GM18861 (cell line): ENCODE data around the gene PTGDR.

ENCODE experiments used
- ATAC-seq: cut with Tn5 transposase; IDR thresholded peaks from one replicate; pipeline ENCODE4 v1.9.1; 2021; ENCODE audit not compliant: unreplicated experiment

PTGDR gene

DNA sequence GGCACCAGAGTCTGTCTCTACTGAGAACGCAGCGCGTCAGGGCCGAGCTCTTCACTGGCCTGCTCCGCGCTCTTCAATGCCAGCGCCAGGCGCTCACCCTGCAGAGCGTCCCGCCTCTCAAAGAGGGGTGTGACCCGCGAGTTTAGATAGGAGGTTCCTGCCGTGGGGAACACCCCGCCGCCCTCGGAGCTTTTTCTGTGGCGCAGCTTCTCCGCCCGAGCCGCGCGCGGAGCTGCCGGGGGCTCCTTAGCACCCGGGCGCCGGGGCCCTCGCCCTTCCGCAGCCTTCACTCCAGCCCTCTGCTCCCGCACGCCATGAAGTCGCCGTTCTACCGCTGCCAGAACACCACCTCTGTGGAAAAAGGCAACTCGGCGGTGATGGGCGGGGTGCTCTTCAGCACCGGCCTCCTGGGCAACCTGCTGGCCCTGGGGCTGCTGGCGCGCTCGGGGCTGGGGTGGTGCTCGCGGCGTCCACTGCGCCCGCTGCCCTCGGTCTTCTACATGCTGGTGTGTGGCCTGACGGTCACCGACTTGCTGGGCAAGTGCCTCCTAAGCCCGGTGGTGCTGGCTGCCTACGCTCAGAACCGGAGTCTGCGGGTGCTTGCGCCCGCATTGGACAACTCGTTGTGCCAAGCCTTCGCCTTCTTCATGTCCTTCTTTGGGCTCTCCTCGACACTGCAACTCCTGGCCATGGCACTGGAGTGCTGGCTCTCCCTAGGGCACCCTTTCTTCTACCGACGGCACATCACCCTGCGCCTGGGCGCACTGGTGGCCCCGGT lies at the start of gene PTGDR:
PTGDR (plus strand) TSS at position 198 of the 778 bp plus-strand sequence; CDS start at position 315, 117 bp downstream.
- no peak for ATAC-seq

DNA sequence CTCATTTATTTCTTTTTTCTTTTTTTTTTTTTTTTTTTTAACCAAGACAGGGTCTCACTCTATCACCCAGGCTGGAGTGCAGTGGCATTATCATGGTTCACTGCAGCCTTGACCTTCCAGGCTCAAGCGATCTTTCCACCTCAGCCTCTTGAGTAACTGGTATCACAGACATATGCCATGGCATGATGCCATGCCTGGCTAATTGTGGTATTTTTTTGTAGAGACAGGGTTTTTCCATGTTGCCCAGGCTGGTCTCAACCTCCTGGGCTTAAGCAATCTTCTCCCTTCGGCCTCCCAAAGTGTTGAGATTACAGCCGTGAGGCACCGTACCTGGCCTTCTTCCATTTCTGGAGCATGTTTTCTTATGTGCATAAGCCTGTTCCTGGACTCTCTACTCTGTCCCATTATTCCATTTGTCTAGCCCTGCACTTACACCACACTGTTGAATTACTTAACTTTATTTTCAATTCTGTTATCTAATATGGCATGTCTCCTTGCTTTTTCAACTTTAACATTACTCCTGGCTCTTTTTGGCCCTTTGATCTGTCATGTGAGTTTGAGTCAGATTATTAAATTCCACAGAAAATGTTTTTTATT lies 47.9 kb upstream of the PTGDR start:
- ATAC-seq = no peak

DNA sequence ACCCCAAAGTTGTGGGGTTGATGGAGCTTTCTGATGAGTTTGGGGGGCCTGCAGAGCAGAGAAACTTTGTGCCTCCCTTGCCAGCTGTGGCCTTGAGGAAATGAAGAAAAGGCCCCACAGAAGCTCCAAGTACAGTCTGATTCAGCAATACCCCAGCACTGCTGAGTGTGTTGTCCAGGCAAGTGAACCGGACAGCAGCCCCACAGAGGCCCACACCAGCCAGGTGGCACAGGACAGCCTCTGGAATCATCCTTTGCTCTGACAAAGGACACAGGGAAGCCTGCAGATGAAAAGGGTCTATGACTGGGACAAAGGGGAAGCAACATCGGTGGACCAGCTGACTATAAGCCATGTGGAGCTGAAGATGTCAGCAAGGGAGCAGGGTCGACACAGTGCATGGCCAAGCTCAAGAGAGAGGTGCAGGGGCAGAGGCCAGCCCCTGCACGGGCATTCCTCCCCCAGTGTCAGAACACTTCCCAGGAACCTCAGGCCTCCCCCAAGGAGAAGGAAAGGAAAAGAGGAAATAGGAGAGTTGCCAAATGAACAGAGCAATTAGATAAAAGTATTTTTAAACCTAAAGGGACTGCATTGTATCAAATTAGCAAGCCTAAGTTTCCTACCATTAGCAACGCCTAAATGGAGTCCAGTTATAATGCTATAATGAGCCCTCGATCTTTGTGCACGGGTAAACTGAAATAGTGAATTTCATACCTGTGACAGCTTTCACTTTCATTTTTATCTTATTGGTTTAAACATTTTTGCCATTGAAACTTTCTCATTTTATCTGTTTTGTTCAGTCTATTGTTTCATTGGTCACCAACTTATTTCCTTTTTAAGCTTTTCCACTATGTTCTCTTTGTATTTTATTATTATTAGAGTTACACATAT lies 46.3 kb upstream of the PTGDR start:
- no peak for ATAC-seq

GRCh38 chr14:52222901-52223300 lies 44.6 kb upstream of the PTGDR start:
- no peak for ATAC-seq

- ATAC-seq = no peak
Observed at GRCh38 chr14:52227619-52228222, 39.8 kb upstream of the PTGDR start.

DNA sequence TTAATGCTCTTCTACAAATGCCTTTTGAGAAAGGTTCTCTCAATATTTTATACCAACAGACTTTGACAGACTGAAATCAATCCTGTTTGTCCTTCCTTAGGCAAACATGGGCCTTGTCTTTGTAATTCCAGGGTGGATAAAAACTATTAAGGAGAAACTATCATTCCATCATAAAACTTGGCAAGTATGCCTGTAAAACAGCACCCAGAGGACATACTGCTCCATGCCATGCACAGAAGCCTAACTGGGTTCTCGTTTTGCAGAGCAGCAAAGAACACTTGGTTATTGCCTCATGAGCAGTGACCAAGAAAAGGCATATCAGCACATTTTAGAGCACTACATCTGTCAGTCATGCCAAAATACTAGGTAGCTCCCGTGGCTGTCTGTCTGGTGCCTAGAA lies 33.8 kb upstream of the PTGDR start:
- no peak for ATAC-seq

DNA sequence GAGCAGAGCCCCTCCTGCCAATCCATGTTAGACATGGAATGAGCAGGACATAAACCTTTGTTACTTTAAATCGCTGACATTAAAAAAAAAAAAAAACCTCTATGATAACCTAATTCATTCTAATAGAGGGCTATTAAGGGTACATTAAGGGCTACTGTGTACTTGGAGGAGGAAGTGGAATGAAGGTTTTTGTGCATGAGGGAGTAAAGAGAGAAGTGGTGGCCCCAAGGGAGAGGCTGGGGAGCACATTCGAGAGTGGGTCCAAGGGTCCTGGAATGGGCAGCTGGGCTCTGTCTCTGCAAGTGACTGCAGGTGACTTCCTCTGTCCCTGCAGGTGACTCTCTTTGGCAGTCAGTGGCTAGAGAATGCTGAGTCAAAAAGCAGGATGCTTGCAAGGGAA lies 32.1 kb upstream of the PTGDR start:
- ATAC-seq = no peak

- ATAC-seq = no peak
Observed at GRCh38 chr14:52235866-52236510, 31.5 kb upstream of the PTGDR start.

DNA sequence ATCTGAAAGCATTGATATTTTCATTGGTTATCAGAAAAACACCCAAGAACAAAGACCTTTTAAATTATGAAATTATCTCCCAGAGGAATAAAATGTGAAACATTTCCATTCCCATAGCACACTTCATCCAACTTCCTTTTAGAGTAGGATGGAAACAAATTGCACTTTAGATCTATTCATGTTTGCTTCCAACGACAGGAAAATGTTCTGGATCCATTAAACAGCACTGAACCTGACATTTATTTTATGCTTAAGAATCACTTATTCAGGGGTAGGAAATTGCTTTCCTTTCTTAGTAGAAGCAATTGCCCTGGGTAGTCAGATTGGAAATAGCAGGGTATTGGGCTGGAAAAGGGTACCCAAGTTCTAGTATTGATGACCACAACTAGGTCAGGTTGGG lies 28.8 kb upstream of the PTGDR start:
- ATAC-seq = no peak

DNA sequence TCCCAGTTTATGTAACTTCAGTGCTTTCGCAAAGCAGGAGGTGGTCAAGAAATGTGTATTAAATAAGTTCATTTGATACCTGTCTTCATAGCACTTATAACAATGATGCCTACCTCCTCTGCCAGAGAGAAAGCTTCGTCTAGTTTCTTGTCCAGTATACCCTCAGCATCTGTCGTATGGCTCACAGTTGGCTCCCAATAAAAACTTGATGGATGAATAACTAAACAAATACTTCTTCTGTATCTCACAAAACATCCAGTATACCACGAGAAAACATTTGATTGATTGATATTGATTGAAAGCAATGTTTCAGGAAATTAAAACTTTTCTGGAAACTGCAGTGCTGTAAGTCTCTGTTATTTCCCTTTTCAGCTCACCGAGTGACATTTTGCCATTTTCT lies 26.9 kb upstream of the PTGDR start:
- no peak for ATAC-seq

DNA sequence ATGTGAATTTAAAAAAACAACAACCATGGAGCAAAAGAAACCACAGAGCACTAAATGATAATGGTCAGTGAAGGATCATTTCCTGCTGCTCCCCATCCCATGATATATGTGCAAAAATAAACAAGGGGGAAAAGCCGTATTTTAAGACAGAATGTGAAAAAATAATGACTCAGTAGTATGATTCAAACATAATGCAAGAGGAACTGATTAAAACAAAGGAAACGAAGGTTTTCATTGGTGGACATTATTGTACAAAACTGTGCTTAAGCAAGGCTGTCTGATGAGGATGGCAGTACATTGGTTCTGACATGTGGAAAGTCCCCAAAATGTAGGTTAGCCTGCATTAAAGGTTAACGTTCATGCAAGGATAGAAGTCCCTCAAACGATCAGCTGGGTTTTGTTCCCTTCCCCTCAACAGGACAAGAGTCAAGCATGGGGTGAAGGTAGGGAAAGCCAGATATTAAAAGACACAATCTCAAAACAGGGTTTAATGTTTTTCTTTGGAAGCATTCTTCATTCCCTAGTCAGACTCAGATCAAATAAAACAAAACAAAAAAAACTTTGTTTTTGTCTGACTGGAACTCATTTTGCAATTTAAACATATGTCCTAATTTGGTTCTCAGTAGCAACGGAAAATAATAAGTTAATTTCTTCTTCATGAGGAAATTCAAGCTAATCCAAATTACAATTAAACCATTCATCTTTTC lies 26.3 kb upstream of the PTGDR start:
- no peak for ATAC-seq

GRCh38 chr14:52244328-52244727 lies 23.2 kb upstream of the PTGDR start:
- ATAC-seq = peak; percentile 56

DNA sequence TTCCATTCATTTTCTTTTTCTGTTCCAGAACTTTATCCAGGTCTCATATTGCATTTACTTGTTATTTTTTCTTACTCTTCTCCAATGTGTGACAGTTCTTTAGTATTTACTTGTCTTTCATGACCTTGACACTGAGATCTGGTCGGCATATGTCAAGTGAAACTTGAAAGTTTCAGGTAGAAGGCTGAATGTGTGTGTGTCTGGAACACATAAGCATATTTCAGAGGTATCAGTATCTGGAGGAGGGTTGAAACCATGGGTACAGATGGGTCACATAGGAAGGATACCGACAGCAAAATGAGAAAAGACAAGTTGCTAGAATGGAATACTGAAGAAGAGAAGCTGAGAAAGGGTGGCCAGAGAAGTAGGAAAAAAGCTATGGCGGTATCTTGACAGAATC lies 22.5 kb upstream of the PTGDR start:
- ATAC-seq = no peak

GRCh38 chr14:52248057-52248456 lies 19.4 kb upstream of the PTGDR start:
- no peak for ATAC-seq

DNA sequence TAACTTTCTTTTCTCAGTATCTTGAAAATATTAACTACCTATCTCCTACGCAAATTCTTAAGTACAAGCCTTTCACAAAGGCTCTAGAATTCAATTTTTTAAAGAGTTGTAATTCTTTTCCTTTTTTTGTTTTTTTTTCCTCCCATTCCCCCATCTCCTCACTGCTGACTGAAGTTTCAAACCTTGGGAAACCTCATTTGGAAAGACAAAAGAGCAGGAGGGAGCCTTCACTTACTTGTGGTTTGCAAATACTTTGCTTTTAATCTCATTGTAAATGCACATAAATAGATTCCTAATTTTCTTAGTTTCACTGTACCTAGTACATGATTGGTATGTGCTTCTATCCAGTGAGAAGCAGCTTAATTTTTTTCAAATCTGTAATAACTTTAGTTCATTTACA lies 15.8 kb upstream of the PTGDR start:
- no peak for ATAC-seq

- ATAC-seq = no peak
Observed at GRCh38 chr14:52253503-52253902, 14.0 kb upstream of the PTGDR start.

DNA sequence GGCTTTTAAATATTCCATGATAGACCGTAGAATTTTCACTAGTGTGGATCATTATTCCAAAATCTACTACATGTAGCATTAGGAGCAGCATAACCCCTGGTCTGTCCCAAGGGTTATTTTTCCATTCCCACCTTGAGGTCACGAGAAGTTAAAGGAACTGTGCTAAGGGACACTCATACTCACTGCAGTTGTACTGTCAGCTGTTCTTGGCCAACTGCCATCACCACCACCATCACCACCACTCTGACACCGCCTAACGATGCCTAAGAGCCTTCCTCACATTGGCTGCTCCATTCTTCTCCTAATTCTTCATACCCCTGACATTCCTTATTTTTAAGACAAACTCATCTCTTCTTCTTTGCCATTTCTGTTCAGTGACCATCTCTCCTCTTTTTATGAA lies 13.4 kb upstream of the PTGDR start:
- ATAC-seq = no peak

DNA sequence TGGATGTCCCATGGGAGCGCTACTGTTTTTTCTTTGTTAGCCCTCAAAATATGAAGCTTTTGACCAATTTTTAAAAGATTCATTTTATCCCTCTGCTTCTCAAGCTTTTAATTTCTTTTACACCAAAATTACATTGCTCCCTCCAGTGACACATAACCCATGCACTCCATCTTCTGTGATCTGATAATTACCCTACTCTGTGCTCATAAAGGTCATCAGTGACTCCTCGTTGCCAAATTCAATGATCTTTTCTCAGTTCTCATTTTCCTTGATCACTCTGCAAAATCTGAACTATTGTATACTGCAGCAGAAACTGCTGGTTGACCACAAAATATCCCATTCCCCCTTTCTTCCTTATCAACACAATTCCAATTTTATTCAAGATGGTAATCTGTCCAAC lies 8.7 kb upstream of the PTGDR start:
- no peak for ATAC-seq

DNA sequence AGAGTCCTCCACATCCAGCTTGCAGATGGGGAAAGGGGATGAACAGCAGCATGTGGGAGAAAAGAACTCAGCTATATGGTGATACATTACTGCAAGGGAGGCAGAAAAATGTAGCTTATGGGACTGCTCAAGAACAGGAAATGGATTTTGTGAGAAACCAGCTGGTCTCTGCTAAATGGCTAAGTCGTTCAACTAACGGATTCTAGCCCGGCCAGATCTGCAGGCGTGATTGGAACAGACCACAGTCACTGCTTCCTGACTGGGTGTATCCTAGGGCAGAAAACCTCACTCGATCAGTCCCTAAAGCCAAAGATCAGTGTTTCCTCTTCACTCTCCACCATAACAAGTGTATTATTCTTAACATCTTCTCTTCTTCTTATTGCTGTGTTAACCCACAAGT lies 8.1 kb upstream of the PTGDR start:
- no peak for ATAC-seq

DNA sequence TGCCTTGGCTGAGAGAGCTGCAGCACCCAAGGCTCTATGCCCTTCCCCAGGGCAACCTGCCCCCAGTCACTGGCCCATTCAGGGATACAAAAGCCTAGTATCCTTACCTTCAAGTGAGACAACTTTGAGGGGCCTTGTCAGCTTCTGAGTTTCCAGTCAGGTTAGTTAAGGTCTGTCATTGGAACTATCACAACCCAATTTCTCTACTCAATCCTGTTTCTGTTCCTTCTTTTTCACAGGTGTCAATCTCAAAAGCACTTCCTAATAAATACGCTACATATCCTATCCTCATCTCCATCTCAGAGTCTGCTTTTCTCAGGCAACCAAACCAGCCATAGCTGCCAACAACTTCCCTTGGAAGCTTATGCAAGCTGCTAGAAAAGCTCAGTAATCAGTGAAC lies 4.9 kb upstream of the PTGDR start:
- no peak for ATAC-seq
